ENCODE measurements around the gene PLD4.

Gene PLD4

DNA sequence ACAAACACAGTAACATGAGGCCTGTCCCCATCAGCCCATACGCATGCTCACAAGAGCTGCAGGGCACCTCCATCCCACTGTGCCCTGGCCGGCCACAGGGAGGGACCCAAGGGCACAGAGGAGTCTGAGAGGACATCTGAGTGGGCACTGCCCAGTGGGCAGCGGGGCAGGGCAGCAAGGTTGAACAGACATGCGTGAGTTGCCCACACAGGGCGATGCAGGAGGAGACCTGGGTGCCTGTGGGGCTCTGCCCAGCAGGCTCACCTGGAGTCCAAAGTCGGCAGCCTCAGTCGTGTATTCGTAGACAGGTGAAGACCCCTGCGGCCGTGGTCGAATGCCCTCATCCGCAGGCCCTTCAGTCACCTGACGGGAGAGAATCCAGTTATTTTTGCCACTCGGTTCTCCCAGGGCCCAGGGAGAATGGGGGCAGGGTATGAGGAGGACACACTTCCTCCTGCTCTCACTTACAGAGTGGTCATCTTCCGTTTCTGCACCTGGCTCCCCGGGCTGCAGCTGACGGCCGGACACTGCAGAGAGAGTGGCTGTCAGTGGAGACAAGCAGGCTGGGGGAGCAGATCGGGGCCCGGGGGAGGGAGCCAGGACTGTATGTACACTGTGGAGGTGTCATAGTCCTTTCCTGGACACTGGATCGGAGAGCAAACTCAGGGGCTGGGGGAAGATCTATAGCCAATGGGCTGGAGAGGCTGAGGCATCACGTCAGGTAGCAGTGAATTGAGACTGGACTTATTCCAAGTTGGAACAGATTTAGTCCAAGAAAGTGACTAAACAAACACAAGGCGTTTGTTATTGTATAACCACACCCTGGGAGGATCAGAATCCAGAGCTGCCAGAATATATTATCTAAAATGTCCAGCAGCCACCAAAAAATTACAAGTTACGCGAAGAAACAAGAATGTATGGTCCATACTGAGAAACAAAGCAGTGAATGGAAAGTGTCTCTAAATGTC lies 32.8 kb downstream of the PLD4 start:
- DNase-seq, result no peak

DNA sequence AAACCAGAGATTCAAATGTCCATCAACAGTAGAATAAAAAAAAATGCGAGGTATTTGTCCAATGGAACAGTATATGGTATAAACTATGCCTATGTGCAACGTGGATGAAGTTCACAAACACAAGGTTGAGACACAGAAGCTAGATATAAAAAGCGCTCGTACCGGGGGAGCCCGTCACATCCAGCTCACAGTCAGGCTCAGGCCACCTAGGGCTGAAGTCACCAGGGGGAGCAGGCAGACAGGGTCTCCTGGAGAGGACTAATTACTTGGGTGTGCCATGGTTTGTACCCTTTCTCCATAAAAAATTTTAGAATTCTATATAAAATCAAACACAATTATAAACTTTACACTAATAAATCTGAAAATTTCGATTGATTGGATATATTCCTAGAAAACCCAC lies 39.9 kb downstream of the PLD4 start:
- no peak for DNase-seq

DNA sequence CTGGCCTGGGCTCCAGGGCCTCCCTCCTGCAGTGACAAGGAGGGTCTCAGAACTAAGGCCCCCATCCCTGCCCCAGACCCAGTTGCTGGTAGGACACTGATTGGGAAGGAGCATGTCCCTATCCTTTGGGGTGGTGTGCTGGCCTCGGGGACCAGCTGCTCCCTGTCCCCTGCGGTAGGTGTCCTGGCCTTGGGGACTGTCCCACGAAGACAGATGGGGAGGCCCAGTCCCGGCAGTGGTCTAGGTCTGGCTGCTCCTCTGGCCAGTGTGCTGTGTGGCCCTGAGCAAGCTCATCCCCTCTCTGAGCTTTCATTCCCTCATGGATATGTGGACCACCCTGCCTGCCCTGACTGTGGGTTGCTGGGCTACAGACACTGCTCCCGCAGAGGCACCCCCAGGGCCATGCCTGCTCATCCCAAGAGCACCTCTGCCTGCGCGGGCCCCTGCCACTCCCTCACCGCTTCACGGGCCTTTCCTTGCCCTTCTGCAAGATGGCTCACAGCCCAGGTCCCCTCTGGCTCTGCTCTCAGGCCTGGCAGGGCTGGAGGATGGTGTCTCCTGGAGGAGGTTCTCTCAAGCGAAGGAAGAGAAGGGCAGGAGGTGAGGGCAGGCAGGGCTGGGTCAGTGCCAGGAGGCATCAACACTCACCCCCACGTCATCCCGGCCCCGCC lies 41.0 kb downstream of the PLD4 start:
- DNase-seq, result no peak

DNA sequence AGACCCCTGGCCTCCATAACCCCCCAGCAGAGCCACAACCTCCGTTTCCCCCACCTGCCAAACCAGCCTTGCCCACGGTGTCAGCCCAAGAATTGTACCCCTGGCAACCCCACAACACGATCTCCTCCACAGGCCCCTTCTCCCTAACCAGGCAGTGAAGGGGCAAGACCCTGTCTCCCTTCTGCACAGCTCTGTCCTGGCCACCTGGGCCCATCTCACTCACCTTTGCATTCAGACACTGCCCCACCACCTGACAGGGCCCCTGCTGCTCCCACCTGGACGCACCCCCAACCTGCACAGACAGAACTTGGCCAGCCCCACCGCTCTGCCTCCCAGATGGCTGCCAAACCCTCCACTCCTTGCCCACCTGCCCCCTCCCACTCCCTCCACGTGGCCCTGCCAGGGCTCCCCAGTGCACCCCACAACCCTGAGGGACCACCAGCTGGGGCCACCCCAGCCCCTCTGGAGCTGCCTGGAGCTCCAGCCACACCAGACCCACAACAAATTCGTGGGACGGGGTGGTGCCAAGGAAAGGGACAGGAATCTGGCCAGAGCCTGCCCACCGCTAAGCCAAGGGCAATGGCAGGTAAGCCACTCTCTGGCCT lies 41.7 kb downstream of the PLD4 start:
- DNase-seq, result no peak

DNA sequence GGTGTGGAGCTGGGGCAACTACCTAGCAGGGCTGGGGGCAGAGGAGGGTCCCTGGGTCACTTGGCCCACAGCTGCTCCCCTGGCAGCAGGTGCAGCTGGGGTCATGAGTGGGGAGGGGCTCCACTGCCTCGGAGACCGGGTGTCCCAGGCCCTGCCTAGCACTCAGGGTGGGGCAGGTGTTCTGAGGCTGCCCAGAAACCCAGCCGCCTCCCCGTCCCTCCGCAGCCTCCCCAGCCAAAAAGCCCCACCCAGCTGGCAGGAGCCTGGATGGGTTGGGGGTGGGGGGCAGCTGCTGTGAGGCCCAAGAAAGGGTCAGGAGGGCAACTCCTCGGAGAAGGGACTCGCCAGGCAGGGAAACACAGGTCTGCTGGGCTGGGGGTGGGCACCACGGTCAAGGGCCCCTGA lies 42.3 kb downstream of the PLD4 start:
- no peak for DNase-seq

DNA sequence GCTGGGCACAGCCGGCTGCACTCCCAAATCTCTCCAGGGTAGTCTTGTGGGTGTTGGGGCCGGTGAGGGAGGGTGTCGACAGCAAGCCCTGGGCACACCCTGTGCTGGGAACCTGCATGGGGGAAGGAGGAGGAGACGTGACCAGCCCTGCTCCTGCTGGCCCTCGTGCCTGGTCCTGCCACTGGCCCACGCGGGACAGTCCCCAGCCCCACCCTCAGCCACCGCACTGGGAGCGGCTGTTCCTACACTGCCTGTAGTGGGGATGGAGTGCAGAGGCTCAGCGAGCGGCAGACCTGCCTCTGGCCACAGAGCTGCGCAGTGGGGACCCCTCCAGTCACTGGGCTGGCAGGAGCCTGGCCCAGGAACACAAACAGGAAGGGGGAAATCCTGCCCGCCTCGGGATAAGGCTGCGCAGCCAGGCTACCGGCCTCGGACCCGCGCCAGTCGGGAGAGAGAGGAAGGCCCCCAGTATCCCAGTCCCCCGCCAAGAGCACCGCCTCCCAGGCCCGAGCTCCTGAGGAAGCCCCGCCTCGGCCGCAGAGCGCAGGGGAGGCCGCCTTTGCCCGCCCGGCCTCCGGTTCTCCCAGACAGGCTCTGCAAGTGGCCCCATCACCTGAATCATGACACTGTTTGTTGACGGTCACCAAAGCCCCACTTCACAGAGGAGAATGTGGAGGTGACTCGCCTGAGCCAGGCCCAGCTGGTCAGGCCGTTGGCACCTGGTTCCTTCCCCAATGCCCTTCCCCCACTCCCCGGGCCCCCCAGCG lies 42.9 kb downstream of the PLD4 start:
- peak; percentile 42 for DNase-seq

DNA sequence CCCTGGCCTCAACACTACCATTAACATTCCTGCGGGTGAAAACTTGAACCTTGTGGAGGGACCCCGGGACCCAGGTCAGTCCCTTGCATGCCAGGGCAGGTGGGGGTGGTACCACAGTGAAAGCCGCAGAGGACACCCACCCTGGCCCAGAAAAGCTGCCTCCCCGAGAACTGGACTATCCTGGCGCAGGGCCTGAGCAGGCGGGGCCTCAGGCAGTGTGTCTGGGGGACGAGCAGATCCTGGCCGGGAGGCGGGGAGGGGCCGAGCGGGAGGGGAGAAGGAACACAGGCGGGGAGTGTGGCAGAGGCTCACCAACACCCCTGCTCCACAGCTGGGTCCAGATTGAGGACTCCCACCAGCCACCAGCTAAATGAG lies 43.5 kb downstream of the PLD4 start:
- peak; percentile 62 for DNase-seq

DNA sequence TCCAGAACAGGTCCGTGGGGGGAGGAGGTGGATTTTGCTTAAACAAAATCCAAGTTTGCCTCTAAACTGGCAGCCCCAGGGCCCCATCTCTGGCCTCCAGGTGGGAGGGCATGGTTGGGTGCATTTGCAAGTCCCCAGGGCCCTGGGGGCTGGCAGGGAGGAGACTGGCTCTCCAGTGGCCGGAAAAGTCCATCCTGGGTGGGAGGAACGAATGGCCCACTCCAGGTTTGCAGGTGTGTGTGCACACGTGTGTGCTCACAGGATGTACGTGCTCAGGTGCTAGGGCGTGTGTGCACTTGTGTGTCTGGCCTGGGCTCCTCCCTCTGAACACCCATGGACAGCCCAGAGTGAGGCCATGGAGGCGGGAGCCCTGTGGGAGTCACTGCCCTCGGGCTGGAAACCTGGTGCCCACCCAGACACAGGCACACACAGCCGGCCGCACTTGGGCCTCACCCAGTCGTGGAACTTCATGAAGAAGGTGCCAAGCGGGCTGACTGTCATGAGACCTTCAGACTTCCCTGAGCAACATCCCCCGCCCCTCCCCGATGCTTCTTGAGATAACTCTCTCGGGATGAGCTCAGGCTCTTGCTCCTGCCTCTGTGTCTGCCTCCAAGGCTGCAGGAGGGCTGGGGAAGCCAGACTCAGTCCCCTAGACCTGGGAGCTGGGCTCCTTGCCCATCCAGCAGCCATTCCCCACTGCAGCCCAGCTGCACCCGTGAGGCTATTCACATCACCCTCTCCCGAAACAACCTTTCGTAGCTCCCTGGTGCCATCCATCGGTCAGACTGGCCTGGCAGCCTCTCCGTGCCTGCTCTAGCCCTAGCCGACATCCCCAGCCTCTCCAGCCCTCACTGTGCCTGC lies 44.1 kb downstream of the PLD4 start:
- peak; percentile 29 for DNase-seq

DNA sequence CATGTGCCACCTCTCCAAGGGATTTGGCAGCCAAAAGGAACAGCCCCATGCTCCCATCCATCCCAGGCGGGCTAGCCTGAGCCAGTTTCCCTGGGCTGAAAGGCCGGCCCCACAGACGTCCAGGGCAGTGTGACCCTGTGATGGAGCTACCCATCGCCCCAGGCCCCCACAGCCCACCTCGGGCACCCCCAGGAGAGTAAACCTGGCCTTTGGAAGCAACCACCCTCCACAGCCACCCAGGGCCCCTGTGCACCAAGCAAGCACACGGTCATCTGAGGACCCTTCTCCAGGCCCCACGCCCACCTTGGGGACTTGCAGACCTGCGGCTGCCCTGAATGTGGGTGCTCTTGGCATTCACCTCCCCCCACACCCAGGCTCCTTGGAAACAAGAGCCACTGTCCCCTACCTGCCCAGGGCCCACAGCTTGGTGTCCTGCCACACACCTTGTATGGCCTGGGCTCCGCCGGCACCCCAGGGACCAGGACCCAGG lies 45.1 kb downstream of the PLD4 start:
- no peak for DNase-seq

DNA sequence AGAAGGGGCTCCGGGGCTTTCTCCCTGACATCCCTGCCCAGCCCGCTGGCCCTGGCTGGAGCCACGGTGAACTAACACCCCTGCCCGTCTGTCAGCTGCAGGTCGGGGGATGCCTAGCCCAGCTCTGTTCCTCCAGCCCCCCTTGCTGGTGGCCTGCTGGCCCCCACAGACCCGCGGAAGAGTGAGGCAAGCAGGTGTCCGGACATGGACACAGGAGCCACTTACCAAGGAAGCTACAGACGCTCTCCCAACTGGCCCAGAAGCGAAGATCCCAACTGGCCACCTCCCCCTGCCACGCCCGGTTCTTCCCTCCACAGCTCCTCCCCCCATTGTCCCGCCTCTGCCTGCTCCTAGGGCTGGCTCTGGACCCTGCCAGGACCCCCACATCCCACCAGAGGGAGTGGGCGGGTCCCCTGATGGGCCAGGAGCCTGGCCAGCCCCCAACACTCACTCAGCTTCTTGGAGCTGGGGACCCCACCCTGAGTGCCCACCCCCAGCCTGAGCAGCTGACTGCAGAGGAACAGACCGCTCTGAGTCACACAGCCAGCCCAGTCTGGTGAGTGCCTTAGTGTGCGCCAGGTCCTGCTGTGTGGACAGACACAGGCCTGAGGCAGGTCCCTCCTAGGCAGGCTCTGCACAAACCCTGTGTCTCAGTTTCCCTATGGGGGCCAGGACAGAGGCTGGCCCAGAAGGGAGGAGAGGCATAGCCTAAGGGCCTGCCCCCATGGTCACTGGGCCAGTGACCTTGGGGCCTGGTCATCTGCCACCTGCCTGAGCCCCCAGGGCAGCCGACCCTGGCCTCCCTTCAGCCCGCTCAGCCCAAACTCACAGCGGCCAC lies 45.8 kb downstream of the PLD4 start:
- DNase-seq, result peak; percentile 89

DNA sequence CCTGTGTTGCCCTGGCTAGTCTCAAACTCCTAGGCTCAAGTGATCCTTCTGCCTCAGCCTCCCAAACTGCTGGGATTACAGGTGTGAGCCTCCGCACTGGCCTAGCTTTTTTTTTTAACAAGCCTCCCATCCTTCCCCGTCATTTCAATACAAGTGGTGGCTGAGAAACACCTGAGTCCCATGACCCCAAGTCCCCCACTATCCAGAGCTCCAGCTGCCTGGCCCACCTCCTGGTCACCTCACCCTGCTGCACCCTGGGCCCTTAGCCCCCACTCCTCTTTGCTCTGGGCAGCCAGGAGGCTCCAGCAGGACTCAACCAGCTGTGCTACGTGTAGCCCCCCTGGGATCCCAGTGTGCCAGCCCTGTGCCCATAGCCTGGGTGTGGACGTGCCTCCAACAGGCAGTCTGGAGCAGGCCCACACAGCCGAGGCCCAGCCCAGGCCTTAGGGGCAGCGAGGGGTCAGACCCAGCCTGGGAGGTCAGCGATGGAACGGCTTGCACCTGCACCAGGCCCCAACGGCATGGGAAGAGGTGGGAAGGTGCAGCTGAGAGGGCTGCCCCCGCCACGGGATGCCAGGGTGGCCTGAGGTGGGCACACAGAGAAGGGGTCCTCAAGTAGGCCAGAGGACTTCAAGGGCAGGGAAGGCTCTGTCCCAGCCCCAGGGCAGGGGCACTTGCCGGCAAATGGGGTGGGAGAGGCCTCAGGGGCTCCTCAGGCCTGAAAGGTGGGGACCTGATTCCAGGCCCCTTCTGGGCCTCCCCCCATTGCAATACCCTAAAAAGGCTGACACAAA lies 47.0 kb downstream of the PLD4 start:
- no peak for DNase-seq

DNA sequence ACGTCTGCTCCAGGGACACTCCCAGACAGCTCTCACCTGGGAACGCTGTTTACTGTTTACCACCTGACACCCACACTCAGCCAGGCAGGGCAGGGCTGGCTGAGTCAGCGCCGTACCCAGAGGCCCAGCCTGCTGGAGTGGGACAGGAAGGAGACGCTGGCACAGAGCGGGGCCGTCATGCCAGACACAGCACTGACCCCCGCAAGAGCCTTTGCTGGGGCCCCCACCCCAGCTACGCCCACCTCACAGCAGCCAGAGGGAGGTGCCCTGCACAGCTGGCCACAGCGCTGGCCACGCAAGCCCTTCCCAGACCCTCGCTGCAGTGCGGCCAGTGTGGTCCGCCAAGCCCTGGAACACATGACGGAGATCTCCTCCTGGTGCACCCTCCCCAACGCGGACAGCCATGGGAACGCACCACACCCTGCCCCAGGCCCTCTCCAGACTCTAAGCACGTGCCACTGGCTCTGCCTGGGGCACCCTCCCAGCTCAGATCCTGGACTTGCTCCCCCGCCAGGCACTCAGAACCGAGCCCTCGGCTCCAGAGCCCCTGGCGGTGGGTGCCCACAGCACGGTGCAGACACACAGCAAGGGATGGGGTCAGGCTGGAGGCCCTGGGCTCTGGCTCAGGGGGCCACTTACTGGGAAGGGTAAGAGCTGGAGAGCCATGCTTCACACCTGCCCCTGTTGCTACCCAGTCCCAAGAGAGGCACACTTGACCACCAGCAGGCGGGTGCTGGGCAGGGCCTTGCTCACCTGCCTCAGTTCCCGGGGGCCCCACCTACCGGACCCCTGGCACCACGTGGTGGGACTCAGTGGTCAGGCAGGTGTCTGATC lies 47.8 kb downstream of the PLD4 start:
- no peak for DNase-seq

DNA sequence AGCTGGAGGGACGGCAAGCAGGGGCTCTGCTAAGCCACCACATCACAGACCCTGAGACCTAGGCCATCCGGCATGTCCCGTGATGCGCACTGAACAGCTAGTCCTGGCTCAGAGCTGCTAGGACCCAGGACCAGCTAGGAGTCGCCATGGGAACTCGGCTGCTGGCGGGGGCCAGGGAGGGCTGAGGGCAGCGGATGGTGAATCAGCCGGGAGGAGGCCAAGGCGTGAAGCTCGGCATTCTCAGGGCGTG lies 48.4 kb downstream of the PLD4 start:
- peak; percentile 95 for DNase-seq

DNA sequence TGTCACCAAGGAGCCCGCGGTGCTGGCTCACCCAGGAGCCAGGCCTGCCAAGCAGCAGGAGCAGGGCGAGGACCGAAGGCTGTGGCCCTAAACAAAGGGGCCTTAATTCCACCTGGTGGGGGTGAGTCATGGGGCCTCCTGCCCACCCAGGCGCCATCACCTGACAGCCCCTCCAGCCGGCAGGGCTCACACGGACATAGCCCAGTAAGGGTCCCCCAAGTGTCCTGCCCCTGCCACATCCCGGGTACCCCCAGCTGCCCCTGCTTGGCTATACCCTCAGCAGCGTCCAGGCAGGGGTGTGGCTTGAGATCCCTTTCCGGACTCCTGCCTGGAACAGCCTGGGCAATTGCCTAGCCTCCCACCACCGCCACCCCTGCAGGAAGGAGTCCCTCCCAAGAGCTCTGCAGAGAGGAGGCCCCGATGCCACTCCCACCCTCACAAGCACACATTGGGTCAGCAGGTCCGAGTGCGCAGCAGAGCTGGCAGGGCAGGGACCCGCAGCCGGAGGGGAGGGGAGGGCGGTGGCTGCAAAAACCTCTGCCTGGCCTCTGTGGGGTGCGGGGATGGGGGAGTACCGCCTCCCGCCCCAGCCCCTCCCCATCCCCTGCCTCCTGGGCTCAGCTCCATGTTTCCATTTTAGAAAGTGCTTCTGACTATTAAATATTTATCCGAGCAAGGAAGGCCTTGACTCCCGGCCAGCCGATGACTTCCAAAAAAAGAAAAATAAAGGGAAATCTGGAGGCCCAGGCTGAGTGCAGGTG lies 48.9 kb downstream of the PLD4 start:
- peak; percentile 71 for DNase-seq

DNA sequence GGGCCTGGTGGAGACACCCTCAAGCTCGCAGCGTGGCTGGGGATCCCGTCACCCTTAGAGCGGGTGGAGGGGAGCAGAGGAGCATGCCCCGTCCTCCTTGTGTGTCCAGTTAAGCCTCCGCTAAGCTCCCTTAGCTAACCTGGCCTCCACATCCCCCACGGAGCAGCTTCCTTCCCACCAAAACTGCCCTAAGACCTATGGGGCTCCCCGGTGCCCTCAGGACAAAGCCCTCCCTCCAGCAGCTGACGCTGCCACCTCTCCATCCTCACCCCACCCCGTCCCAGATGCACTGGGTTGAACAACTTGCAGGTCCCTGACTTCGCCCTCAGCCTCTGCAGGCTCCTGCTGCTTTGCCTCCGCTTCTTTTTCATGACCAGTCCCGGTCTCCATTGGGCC lies 49.5 kb downstream of the PLD4 start:
- DNase-seq, result no peak

DNA sequence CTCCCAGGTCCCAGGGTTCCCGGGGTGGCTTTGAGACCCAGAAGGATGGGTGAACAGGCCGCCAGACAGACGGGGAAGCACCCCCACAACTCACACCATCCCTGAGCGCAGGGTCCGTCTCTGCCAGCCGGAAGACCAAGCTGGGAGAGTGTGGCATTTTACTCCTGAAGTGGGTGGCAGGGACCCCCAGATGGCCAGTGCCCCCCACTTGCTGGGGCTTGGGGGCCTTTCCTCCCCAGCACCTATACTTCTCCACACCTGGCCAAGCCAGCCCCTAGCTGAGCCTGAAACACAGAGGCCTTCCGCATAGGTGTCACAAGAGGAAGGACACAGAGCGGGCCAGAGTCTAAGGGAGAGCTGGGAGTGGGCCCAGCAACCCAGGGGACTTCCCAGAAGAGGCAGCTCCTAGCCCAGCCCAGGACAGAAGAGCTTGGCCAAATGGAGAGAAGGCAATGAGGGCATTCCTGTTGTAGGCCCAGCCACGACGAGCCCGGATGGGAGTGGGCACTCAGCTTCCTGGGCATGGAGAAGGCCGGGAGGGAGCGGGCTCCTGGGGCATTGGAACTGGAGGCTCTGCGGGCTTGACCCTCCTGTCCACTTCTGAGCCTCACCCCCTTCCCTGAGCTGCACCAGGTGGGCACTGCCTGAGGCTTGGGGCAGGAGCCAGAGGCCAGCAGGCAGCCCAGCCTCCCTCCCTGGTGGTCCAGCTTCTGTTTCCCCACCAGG lies 50.1 kb downstream of the PLD4 start:
- DNase-seq, result no peak

DNA sequence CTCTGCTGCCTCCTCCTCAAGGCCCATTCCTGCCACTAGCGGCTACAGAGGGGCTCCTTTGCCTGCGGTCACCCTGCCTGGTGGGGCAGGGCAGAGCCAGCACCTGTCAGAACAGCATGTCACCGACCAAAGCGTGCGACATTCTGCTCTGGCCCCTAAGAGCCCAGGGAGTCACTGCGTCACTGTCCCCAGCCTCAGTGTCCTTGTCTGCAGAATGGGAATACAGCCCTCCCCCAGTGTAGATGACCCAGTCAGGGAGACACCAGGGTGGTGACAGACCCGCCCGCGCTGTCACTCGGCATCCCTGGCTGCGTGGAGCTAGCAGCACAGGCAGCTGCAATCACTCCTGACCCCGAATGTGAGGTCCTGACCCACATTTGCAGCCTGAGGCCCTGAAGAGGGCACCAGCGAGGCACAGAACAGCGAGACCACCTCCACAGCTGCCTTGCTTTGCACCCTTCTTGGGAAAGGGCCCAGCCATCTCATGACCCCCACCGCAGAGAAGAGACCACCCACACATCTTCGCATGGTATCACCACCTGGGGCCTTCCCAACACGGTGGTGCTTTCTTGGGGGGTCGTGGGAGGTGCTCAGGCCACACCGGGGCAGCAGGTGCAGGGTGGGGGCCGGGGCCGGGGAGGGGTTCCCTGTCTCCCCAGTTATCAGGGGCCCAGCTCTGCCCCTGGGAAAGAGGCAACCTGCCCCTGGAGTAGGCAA lies 51.0 kb downstream of the PLD4 start:
- DNase-seq, result no peak

All from fibroblast of skin of abdomen (primary cell).